ENCODE measurements around the gene ATG2A.
A peak's percentile ranks its signal among the peaks of the same experiment; 100 is the strongest.

ATG2A gene

GRCh38 chr11:64917663-64917995 is 620 bp upstream of the ATG2A start:
- no peak for TF ChIP-seq GATA1 (IDR thresholded peaks at IDR 0.05; ENCODE audit: low read depth, low read length)
- TF ChIP-seq POLR2A (IDR thresholded peaks at IDR 0.05; ENCODE audit: low read length): no peak
- DNase-seq: no peak

- peak; percentile 61 to 77 for DNase-seq
- TF ChIP-seq POLR2A (IDR thresholded peaks at IDR 0.05; ENCODE audit: low read length) (no peak), GATA1 (IDR thresholded peaks at IDR 0.05; ENCODE audit: low read depth, low read length) (no peak)
Measured at GRCh38 chr11:64916040-64916774, 802 bp downstream of the ATG2A start.

GRCh38 chr11:64915376-64915887 is 1.6 kb downstream of the ATG2A start:
- DNase-seq: peak; percentile 32 to 40

DNA sequence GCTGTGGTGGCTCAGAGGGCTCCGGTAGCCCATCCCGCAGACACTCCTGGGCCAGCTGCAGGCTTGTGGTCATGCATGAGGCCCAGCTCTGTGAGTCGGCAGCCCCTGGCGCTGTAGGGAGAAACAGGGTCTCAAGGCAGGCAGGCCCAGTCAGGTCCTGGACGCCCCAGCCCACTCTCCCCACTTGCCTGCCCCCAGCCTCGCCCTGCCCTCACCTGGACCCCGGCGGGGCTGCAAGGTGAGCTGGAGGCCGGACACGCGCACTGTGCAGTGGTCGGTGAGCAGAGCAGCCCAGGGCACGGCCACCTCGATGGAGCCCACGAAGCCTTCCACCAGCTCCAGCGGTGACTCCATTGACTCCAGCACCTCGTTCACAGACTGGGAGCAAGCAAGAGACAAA is 2.9 kb downstream of the ATG2A start:
- DNase-seq: no peak
- TF ChIP-seq GATA1 (IDR thresholded peaks at IDR 0.05; ENCODE audit: low read depth, low read length) (no peak), POLR2A (IDR thresholded peaks at IDR 0.05; ENCODE audit: low read length) (no peak)

More at GRCh38 chr11:64915376-64915887, 1.6 kb downstream of the ATG2A start:
- TF ChIP-seq POLR2A (IDR thresholded peaks at IDR 0.05; ENCODE audit: low read length): no peak
- no peak for TF ChIP-seq GATA1 (IDR thresholded peaks at IDR 0.05; ENCODE audit: low read depth, low read length)

DNA sequence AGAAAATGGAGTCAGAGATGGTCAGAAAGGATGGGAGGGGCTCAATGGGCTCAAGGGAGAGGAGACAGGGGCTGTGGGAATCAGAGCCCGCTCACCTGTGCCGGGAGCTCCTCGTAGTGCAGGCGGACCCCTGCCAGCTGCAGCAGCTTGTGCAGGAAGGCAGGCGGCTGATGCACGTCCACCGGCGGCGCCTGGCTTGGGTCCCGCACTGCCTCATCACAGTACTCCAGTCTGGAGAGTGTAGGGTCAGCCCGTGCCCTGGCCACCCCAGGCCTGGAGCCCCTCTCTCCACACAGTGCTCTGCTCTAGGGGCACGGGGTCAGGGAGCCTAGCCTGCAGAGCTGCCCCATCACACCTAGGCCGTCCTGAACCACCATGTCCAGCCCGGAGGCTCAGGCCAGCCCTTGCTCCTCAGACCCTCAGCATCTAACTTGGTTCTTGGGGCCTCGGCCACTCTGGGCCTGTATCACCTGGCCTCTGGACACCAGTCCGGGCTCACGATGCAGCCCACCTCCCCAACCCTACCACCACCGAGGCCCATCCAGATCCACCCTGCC is 3.8 kb downstream of the ATG2A start:
- DNase-seq: no peak
- TF ChIP-seq GATA1 (IDR thresholded peaks at IDR 0.05; ENCODE audit: low read depth, low read length): no peak
- no peak for TF ChIP-seq POLR2A (IDR thresholded peaks at IDR 0.05; ENCODE audit: low read length)

- TF ChIP-seq POLR2A (IDR thresholded peaks at IDR 0.05; ENCODE audit: low read length) (no peak), GATA1 (IDR thresholded peaks at IDR 0.05; ENCODE audit: low read depth, low read length) (no peak)
- DNase-seq: no peak
Measured at GRCh38 chr11:64911689-64912088, 5.3 kb downstream of the ATG2A start.

DNA sequence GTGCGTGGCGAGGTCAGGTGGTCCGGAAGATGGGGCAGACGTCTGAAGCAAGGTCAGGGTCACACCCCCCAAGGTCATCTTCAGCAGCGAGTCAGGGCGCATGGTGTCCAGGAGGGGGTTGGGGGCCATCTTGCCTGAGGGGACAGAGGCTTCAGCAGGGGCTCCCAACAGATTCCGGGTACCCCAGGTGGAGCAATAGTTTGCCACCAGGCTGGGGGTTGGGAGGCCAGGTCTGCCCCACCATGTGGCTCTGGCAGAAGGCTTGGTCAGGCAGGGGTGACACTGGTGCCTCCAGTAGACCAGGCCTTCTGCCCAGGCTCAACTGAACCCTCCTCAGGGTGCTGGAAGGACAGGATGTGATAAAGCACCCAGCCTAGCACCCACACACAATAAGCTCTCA is 5.9 kb downstream of the ATG2A start:
- no peak for DNase-seq
- no peak for TF ChIP-seq GATA1 (IDR thresholded peaks at IDR 0.05; ENCODE audit: low read depth, low read length)
- no peak for TF ChIP-seq POLR2A (IDR thresholded peaks at IDR 0.05; ENCODE audit: low read length)

DNA sequence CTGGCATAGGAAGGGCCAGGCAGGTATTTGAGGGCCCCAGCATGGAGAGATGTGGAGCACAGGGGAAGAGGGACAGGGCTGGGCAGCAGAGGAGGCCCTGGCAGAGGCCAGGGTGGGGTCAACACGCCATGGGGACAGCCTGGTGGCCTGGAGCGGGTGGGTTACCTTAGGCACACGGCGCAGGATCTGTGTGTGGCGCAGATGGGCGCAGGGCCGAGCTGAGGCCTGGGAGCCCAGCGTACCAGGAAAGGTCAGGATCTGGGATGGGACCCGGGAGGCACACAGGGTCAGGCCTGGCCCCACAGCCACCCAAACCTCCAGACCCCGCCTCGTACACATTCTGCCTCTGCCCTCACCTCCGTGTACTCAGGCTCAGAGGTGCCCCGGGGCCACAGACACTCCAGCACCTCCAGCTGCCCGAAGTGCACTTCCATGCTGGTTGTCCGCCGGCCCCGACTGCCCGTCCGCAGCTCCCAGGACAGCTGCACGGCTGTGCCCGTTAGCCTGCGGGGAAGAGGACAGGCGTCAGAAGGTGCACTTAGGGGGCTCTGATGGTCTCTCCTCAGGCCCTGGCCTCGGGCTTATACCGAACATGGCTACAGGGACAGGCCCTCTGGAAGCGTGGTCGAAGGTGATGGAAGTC is 6.4 kb downstream of the ATG2A start:
- DNase-seq: no peak

DNA sequence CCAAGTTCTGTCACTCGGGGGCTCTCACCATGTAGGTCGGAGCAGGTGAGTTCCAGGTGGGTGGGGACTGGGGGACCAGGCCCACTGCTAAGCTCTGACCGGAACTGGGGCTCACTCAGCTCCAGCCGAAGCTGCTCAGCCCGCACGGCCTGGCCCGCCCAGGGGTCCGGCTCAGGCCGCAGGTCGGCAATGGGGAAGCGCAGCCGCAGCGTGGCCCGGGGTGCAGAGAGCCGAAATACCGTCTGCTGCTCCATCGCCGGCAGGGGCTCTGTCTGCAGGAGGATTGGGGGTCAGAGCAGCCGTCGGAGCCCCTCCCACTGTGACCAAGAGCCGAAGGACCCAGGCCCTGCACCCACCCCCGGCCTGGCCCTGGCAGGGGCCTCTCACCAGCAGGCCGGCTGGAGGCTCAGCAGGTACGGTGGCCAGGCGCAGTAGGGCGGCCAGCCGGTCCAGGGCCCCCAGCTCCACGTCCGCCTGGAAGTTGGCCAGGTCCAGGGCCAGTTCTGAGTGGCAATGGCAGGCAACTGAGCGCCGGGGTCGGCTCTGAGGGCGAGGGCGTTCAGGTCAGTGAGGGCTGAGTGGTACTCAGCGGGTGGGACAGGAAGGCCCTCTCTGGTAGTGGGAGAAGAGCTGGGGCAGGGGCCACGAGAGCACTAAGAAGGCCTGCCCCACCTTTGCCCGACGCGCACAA is 7.2 kb downstream of the ATG2A start:
- TF ChIP-seq POLR2A (IDR thresholded peaks at IDR 0.05; ENCODE audit: low read length) (no peak), GATA1 (IDR thresholded peaks at IDR 0.05; ENCODE audit: low read depth, low read length) (no peak)

More for the DNA sequence above, 6.4 kb downstream of the ATG2A start:
- no peak for TF ChIP-seq GATA1 (IDR thresholded peaks at IDR 0.05; ENCODE audit: low read depth, low read length)
- no peak for TF ChIP-seq POLR2A (IDR thresholded peaks at IDR 0.05; ENCODE audit: low read length)

GRCh38 chr11:64908766-64909165 is 8.2 kb downstream of the ATG2A start:
- TF ChIP-seq GATA1 (IDR thresholded peaks at IDR 0.05; ENCODE audit: low read depth, low read length): no peak
- no peak for TF ChIP-seq POLR2A (IDR thresholded peaks at IDR 0.05; ENCODE audit: low read length)
- DNase-seq: no peak

More for the DNA sequence above, 7.2 kb downstream of the ATG2A start:
- no peak for DNase-seq

DNA sequence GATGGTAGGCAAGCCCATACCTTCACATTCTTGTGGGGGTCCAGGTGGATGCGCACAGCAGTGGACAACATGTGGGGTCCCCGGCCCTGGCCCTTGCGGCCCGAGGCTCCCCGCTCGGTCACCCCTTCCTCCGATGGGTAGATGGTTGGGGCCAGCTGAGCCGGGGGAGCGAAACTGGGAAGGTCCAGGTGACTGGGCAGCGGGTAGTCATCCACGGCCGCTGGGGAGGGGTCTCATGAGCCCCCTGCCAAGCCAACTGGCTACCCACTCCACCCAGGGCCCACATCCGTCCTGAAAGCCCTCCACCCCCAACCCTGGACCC is 10.7 kb downstream of the ATG2A start:
- DNase-seq: no peak

DNA sequence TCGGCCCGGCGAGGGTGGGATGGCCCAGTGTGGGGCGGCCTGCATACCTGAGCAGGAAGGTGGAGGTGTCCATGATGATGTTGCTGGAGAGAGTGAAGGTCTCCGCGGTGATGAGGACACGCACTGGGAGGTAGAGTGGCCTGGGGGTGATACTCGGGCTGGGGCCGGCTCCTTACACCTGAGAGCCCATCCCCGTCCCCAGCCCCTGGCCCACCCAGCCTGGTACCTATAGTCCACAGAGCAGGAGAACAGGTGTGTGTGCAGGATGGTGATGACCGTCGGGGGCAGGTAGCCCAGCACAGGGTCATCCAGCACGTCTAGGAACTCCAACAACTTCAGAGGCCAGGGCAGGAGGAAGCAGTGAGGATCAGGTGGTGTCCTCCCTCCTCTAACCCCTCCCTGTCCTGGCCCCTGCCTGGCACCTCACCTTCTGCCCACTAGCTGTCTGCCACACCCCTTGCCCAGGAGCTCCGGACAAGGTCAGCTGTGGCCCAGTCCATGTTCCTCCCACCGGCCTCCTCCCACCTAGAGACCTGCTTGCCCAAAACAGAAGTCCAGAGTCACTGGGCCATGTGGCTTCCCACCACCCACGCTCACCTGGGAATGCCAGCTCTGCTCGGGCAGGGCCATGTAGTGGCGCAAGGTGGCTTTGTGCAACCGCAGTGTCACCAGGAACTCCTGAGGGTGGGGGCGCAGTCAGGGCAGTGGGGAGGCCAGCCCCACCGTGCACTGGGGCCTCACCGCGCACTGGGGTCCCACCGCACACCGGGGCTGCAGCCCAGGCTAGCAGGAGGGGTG is 11.3 kb downstream of the ATG2A start:
- TF ChIP-seq GATA1 (IDR thresholded peaks at IDR 0.05; ENCODE audit: low read depth, low read length) (no peak), POLR2A (IDR thresholded peaks at IDR 0.05; ENCODE audit: low read length) (no peak)
- no peak for DNase-seq

More for the DNA sequence above, 10.7 kb downstream of the ATG2A start:
- TF ChIP-seq POLR2A (IDR thresholded peaks at IDR 0.05; ENCODE audit: low read length): no peak

DNA sequence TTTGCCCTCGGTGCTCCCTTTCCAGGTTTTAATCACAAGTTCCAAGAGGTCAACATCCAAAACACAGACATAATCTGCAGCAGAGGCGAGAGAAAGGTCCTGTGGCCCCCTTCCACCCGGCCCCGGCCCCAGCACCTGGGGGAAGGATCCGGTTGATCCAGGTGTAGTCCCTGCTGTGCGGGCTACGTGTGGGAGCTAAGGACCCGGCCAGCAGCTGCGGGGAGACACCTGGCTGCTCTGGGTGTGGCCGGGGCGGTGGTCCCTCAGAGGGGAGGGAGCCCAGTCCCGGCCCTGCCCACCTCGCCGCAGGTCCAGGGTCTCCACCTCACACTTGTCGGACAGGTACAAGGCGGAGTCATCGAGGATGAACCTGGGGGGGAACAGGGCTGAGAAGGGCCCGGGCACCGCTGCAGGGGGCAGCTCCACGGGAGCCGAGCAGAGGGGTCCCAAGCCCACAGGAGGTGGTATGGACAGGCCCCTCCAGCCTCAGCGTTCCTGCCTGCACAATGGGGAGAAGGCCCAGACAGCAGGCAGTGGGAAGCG is 13.6 kb downstream of the ATG2A start:
- TF ChIP-seq GATA1 (IDR thresholded peaks at IDR 0.05; ENCODE audit: low read depth, low read length): no peak
- no peak for TF ChIP-seq POLR2A (IDR thresholded peaks at IDR 0.05; ENCODE audit: low read length)
- DNase-seq: no peak

Measured in erythroblast (primary cell).